Cardiac septum (tissue), 1 donor: ENCODE measurements around the gene TLE1. TPM values are rescaled to one million over a fixed set of nuclear protein-coding genes. Genes with fewer than 3 reads are reported as not detected.

Experiments used
- DNase-seq: peaks from one replicate; pipeline ENCODE4 v3.0.0-alpha.2; 2020; ENCODE audit warnings: low spot score
- intact Hi-C: fragments of 100-400 bp; cut with DNase I; formaldehyde crosslinking; loops from one replicate; pipeline ENCODE4 v1.14.0; 2022
- total RNA-seq: library from RNA; stranded (reverse); fragmentation: NEBNext Ultra II Directional; extraction: Animal tissue kit (Norgen Biotek cat#: 25700); gene quantifications from one replicate; pipeline ENCODE4 v1.2.1, GENCODE V29; 2021
- donor health status: DM: no; HTN: no; CAD: no.

TLE1 gene
- total RNA-seq, 1 donor from 2014 or later, result 9.8 TPM

DNA sequence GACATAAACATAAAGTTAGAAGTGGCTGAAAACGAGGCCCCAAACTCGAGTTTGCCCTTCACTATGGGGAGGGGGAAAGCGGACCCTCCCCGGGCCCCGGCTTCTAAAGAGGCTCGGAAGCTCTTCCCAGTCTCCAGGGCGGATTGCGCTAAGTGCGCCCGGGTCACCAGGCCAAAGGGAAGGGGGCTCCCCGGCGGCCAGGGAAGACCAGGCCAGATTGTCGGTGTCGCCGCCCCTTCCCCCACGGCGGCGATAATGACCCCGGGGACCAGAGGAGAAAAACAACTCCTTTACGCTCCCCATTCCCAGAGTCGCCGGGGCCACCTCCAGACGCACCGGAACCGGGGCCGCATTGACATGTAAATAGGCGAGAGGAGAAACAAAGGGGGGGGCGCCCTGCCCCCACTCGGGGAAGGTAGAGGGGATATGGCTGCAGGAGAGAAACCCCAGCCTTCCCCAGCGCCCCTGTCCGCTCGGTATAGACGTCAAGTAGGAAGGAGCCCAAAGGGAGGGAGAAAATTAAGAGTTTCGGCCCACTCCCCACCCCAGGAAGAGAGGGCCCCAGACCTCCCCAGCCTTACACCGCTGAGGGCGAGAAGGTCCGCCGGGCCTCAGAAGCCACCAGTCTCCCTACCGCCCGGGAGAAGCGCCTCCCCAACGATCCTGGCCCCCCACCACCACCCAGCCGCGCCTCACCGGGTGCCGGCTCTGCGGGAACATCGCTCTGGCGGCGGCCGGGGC, 1.7 kb downstream of the TLE1 start:
- no peak for DNase-seq
- intact Hi-C loops, result loop anchor here (2.0 to 10.0 kb wide), 5 partner anchors 75 to 303 kb away; no protein-coding TSS in a partner anchor

DNA sequence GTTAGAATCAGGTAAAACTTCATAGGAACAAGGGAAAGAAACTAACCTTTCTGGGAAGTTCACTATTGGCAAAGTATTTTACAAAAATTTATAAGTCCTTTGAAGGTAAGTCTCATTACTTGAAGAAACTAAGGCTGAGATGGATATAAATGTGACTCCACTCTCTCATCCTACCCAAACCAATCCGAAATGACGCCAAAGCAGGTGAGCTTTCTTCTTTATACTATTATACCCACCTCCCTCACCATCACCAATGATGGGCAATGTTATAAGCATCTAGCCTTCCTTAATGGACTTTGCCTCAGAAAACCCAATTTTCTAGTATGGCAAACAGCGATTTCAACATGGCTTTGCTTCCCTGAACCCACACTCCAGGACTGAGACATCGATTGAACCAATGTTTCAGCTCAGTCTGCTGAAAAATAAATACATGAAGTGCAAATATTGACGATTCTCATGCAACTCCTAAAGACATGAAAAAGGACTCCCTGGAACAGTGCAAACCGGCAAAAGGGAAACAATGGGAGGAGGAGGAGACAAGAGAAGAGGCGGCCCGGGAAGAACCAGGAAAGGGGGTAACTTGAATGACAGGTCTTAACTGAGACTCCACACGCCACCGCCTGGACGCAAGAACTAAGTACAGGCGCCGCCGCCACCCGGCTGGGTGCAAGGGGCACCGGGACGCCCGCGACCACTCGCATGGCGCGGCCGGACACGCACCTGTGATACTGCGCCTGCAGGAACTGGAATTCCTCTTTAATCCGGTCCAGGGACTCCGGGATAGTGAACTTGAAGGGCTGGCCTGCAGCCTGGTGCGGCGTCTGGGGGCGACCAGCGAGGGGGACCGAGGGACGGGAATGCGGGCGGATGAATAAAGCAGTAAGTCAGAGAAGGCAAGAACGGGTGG, 2.5 kb downstream of the TLE1 start:
- DNase-seq, result peak; percentile 90
- intact Hi-C loops, result loop anchor here (2.0 to 10.0 kb wide), 5 partner anchors 75 to 302 kb away; no protein-coding TSS in a partner anchor

DNA sequence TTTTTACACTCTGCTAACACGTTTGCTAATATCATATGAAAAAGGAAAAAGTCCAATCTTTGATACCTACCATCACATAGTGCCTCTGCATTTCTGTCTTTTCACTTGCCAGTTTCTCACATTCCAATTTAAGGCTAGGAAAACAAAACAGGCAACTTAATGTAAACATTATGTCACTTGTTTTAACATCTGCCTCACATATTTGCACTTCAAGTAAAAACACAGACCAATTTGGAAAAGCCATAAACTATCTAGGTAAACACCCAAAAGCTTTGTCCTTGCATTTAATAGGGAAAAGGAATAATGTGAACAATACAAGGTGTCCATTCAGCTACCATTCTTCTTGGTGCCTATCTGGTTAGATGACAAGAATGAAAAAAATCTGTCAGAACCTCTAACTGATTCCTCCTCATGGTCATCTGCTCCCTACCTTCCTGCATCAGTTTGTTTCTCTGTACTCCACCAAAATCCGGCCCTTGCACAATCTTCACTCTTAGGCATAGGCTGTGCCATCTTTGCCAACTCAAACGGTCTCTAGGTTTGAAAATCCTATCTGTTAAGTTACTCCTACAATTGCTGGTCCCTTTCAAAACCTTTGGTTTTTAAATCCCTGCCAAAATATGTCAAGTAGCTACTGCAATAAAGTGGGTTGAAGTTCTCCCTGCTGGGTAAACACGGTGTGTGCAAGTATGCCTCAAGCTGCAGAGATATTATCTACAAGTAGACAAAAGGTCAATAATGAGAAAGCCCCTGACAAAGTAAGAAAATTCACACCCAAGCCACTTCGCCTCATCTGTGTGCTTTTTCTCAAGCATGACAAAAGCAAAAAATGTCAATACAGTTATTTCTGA, 3.4 kb downstream of the TLE1 start:
- intact Hi-C loops, result loop anchor here (2.0 to 10.0 kb wide), 5 partner anchors 74 to 301 kb away; no protein-coding TSS in a partner anchor
- DNase-seq, result no peak

DNA sequence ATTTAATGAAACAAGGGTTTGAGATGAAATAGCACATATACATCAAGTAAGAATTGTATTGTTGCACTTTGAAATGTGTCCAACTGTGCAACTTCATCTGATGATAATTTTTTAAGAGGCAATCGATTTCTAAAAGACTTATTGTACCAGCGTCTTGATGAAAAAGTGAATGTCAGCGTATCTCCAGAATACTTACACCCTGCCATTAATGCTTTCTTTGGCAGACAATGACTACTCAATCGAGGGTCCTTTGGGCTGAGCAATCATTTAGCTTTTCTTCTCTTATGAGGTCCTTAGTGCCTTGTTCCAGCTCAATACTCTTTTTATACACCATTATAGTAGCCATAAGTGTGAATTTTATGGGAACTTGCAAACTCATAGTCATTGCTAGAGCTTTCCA, 4.7 kb downstream of the TLE1 start:
- intact Hi-C loops, result loop anchor here (5.0 to 10.0 kb wide), 4 partner anchors 72 to 300 kb away; no protein-coding TSS in a partner anchor
- no peak for DNase-seq

DNA sequence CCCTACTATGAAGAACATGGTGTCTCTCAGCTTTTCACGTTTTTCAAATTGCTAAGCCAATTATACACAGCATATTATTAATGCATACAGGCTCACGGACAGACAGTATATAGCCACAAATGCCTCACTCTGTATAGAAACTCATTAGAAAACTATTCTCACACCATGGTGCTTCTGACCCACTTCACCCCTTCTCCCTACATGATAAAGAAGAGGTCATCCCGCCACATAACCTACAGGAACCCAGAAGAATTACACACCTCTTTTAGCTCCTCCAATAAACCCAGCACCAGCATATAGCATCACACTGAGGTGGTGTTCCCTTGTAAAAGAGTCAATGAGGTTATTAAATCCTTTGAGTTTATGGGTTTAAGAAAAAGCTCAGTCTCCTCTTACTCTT, 5.6 kb downstream of the TLE1 start:
- intact Hi-C loops, result loop anchor here (10.0 kb wide), 1 partner anchor 299 kb away; no protein-coding TSS in a partner anchor

DNA sequence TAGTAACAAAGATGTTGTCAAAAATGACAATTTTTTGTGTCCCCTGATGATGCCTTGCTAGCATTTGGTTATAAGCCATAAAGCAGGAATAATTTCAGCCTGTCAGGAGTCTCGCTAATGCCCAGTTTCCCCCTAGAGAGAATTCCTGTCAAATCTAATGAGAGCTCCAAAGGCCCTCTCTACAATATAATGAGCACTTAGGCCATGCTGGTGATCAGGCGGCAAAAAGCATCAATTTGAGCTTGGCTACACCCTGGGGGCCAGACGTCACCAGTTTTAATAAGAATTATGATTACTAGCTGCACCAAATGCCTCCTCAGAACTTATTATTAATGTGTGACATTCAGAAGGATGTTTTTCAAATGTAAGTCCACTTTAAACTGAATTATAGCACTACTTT, 6.1 kb downstream of the TLE1 start:
- intact Hi-C loops, result loop anchor here (10.0 kb wide), 1 partner anchor 298 kb away; no protein-coding TSS in a partner anchor
- DNase-seq, result no peak

More for the DNA sequence above, 5.6 kb downstream of the TLE1 start:
- no peak for DNase-seq

DNA sequence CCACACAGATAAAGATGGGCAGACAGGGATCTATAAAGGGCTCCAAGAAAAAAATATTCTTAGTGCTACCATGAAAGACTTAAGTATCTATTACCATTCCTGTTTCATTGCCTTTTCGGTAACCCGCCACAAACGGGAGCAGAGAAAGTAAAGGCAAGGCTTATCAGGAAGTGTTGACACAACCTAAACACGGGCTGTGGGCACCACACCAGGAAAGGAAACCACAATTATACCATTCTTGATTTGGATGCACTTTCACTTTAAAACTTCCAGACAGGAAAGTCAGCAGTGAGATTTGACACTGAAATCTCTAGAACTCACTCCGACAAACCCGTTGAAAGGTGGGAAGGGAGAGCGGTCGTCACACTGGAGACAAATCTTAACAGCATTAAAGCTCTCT, 6.5 kb downstream of the TLE1 start:
- intact Hi-C loops, result loop anchor here (10.0 kb wide), 1 partner anchor 298 kb away; no protein-coding TSS in a partner anchor
- DNase-seq, result no peak

DNA sequence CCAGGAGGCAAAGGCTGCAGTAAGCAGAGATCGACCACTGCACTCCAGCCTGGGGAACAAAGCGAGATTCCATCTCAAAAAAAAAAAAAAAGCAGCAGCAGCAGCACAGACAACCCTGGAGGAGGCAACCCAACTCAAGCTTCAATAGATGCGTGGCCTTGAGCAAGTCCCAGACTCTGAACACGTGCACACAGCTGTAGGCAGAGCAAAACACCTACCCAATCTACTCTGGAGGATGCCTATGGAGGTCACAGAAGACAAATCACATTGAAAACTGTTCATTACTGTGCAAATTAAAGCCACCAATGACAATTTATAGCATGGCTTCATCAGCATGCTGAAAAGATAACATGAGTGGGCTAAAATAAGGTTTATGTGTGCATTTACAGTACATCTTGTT, 7.2 kb downstream of the TLE1 start:
- intact Hi-C loops, result loop anchor here (10.0 kb wide), 1 partner anchor 297 kb away; no protein-coding TSS in a partner anchor
- DNase-seq, result no peak

DNA sequence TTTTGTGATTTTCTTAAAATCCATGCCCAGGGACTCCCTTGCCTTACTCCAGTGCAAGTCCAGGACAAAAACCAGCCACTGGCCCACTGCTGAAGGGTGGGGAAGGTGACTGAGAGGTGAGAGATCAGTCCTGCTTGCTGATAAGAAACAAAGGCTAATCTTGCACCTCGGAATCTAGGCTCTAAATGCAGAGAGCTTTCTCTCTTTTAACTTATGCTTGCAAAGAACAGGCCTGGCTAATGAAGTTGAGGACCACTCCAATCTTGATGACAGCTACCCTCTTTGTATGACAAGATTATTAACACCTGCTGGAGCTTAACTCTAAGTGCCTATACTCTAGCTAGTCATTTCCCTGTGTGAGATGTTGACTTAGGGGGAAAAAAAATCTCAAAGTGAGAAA, 8.8 kb downstream of the TLE1 start:
- DNase-seq, result no peak
- intact Hi-C loops, result loop anchor here (10.0 kb wide), 1 partner anchor 296 kb away; no protein-coding TSS in a partner anchor

DNA sequence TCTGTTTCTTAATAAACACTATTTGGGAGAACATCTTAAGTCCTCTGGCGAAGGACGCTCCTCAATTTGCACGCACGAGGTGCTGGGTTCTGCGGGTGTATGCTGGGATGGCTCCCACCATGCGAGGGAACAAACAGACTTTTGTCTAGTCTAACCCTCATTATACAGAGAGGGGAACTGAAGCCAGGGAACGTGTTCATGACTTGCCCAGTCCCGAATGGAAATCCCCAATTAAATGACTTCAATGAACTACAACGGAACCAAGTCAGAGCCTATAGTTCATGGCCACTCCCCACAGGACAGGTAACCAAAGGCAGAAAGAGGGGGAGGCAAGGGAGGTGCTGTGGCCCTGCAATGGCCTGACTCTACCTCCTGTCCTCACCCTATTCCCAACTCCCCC, 9.3 kb downstream of the TLE1 start:
- intact Hi-C loops, result loop anchor here (10.0 kb wide), 1 partner anchor 295 kb away; no protein-coding TSS in a partner anchor
- DNase-seq, result no peak

DNA sequence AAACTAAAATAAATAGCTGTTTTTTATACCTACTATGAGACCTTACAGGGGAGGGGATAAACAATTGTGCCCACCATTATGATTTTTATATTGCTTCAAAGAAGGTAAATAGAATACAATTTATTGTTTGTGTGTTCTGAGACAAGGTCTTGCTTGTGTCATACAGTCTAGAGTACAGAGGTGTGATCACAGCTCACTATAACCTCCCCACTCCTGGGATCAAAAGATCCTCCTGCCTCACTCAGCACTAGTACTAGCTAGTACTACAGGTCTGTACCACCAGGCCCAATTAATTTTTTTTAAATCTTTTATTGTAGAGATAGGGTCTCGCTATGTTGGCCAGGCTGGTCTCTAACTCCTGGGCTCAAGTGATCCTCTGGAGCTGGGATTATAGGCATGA, 11.3 kb downstream of the TLE1 start:
- DNase-seq, result no peak
- intact Hi-C loops, result no loop called here

DNA sequence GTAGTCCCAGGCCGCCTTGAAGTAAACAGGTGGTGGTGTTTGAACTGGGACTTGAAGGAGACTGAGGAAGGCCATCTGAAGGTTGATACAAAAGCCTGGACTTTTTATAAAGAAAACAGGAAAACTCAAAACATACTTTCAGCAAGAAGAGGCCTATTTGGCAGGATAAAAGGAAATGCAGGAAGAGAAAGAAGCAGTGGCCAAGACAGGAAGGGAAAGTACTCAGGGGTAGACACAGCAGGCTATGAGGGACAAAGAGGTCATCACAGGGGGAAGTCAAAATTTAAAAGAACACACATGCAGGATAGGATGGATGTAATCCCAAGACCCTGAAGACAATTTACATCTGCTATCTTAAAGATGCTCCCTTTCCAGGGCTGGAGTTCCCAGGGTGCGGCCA, 13.0 kb downstream of the TLE1 start:
- DNase-seq, result no peak
- intact Hi-C loops, result no loop called here

DNA sequence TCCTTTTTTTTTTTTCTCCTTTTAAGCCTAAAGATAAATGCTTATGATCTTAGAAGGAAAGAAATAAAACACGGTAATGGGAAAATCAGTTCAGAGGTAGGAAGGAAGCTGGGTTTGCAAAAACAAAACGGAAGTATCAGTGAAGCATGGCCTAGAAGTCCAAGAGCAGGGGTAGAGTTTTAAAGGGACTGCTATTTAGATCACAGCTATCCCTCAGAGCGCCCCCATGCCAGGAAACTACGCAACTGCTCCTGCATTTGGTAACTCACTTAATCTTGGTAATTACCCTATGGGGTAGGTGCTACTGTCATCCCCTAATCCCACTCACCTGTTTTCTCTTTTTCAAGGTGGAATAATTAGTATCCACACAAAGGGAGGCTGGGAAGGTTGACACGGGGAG, 16.0 kb downstream of the TLE1 start:
- DNase-seq, result no peak
- intact Hi-C loops, result no loop called here

DNA sequence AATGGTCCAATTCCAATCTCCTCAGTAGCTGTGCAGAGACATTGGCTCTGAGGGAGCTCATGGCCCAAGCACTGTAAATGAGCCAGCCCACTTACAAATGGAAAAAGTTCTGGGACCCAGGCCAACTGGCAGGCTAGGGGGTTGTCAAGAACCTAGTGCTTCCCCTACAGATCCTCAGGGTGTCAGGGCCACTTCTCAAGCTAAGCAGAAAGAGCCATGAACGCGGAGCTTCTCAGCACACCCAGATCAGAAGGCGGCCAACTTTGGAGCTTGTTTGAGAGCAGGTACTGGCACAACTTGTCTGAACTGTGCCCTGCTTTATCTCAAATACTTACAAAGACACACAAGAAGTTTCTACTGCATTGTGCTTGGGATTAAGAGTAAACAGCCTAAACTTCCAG, 17.5 kb downstream of the TLE1 start:
- intact Hi-C loops, result no loop called here
- DNase-seq, result peak; percentile 84

DNA sequence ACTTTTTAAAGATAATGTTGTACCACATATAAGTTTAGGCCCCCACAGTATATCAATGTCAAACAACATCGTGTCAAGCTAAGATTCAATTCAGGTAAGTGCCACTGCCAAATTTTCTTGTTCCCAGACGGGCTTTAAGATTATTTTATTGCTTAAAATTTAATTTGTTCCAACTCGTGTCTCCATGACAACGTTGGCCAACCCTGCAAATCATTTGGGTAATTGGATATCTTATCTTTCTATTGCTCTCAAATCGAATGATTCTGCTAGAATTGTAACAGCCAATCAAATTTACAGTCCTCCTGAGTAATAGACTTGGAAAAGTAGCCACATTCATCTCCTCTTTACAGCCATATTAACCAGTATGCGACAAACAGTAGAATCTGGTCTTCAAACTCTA, 19.5 kb downstream of the TLE1 start:
- intact Hi-C loops, result no loop called here
- DNase-seq, result no peak

DNA sequence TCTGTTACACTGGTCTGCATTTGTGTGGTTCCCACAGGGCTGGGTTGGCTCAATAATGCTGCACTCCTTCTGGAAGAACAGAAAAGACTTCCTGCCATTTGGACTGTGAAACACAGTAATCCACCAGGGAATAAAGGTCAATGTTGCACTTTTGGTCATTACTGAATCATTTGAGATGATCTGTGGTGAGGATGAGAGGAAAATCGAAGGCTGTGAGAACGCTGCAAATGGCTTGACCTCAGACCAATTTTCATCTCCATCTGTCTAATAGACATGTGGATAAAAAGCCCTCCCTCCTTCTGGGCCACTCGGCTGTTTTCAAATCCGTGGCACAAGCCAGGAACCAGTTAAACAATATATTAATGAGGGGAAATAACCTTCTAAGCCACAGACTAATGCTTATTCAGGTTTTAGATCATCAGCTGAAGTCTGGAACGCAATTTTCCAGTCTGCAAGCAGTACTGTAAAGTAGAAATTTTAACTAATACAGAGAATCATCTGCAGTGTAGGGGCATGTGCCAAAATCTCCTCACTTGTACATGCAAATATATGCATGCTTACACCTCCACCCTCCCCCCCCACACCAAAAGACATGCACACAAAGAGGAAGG, 20.2 kb downstream of the TLE1 start:
- intact Hi-C loops, result no loop called here

DNA sequence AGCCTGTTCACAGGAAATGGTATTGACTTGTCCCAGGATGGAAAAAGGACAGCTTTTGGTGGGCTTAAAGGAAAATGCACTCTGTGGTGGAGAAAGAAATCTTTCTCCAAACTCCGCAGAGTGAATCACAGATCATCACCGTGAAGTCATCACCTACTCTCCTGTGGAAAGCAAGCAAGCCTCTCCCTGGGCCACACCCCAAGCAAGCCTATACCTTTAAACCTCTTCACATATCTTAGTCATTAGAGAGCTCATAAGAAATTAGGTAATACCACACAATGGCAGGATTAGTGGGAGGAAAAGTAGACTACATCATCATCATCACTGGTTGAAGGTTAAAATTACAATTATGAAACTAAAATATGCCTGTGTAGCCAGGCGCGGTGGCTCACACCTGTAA, 23.2 kb downstream of the TLE1 start:
- no peak for DNase-seq
- intact Hi-C loops, result no loop called here

More for the DNA sequence above, 20.2 kb downstream of the TLE1 start:
- DNase-seq, result no peak

DNA sequence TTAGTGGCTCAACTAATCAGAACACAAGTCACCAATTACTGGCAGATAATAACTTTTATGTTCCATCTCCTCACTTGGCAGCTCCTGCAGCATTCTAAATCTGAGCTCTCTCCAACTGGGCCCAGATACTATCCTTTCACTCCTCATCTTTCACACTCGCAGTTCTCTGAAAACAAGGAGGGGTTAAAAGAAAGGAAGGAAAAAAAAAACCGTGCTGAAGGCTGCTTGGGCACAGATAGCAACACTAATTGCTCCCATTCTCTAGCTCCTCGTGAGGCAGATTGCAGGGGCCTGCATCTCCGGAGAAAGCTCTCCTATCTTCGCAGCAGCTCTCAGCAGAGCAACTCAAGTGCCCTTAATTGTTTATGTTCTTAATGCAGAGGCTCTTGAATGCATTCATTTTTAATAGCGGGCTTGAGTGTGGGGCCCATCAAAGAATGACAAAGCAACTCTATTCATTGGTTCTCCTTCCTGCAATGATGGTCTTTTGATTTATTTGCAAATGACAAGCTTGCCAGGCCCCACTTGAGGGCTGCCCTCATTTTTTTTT, 23.9 kb downstream of the TLE1 start:
- intact Hi-C loops, result no loop called here
- no peak for DNase-seq
